HG02852 (cell line): ENCODE data around the gene CC2D1B.
"Not testable (repeated sequence)": the region's sequence is repeated elsewhere in the genome, so short reads cannot be mapped to it uniquely, and the experiment has no call there.

Experiments used
- ATAC-seq: cut with Tn5 transposase; IDR thresholded peaks from one replicate; pipeline ENCODE4 v1.9.1; 2021; ENCODE audit warnings: mild to moderate bottlenecking, moderate library complexity; ENCODE audit not compliant: unreplicated experiment

CC2D1B gene, protein sequence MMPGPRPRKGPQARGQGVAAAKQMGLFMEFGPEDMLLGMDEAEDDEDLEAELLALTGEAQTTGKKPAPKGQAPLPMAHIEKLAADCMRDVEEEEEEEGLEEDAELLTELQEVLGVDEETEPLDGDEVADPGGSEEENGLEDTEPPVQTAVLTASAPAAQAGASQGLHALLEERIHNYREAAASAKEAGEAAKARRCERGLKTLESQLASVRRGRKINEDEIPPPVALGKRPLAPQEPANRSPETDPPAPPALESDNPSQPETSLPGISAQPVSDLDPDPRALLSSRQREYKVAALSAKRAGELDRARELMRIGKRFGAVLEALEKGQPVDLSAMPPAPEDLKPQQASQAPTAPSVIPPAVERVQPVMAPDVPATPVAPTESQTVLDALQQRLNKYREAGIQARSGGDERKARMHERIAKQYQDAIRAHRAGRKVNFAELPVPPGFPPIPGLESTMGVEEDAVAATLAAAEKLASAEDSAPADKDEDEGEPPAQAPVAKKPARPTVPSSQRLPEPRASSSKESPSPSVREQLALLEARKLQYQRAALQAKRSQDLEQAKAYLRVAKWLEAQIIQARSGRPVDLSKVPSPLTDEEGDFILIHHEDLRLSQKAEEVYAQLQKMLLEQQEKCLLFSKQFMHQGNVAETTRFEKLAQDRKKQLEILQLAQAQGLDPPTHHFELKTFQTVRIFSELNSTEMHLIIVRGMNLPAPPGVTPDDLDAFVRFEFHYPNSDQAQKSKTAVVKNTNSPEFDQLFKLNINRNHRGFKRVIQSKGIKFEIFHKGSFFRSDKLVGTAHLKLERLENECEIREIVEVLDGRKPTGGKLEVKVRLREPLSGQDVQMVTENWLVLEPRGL

DNA sequence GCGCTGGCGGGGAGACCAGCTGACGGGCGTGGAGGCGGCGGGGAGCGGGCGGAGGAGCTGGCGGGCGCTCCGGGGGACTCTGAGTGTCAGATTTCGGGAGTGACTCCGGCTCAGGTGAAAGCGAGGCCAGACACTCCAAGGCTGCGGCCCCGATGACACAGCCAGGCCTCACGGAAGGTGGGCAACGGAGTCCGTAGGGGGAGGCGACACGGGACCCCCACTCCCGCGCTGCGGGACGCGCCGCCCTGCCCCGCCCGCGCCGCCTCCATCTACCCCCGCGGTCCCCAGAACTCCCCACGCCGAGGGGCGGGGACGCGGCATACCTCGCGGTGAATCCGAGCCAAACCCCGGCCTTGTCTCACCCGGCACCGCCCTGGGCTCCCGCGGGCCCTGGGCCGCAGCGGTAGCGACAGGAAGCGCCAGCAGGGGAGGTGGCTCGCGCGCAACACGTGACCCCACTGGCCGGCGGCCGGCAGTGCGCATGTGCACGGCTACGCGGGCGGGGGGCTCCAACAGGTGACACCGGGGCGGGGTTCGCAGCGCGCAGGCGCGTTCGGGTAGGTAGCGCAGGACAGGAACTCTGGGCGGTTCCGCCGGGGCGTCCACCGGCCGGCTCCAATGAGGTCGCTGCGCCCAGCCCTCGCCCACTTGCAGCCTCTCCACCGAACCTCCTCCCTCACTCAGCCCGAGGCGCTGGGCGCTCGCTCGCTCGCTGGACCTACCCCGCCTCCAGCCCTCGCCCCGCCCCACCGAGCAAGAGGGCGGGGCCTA is at the start of gene CC2D1B:
Gene CC2D1B (minus strand): TSS at position 460 of the 771 bp plus-strand sequence. CDS start 1,585 bp downstream, outside the sequence.
- peak; percentile 90 for ATAC-seq

DNA sequence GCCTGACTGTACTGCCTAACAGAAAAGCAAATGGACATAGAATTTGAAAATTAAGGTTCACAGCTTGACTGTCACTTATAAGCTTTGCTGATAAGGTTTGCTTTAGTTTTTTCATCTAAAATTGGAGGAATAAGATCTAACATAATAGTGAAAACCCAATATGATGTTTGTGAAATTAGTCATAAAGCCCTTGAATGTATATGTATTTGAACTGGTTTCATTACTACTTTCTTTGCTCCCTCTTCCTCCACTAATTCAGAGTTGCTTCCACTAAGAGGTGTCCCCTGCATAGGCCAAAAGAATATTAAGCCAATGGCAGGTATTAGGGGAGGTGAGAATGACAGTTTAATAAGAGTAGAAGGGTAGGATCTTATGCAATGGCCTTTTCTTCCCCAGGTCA is 48.9 kb upstream of the CC2D1B start:
- no peak for ATAC-seq

DNA sequence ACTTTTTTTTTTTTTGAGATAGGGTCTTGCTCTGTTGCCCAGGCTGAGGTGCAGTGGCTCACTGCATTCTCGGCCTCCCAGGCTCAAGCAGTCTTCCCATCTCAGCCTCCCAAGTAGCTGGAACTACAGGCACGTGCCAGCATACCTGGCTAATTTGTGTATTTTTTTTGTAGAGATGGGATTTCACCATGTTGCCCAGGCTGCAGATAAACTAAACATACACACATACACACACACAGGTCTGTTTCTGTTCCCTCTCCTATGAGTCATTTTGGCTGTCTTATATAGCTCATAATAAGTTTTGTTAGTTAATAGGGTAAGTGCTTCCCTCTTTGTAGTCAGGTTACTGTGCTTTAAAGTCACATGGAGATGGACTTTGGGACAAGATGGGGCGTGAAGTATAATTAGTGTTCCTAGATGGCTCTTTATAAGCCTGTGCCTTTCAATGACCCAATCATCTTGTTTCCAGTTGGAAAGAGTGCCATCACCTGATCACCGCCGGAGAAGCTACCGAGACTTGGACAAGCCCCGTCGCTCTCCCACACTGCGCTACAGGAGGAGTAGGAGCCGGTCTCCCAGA is 47.5 kb upstream of the CC2D1B start:
- no peak for ATAC-seq

DNA sequence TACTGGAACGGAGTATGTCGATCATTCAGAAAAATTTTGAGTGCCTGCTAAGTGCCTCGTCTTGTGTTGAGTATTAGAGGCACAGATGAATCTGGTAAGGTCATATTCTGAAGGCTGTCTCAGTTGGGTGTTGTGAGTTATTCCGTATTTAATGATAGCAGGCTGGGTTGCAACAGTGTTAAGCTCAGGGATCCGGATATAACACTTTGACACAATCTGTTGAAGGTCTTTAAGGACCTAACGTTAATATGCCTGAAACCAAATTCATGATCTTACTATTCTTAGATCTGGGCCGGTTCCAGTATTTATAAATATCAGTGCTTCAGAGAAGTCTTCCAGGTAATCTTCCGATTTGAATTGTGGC is 39.0 kb upstream of the CC2D1B start:
- no peak for ATAC-seq

DNA sequence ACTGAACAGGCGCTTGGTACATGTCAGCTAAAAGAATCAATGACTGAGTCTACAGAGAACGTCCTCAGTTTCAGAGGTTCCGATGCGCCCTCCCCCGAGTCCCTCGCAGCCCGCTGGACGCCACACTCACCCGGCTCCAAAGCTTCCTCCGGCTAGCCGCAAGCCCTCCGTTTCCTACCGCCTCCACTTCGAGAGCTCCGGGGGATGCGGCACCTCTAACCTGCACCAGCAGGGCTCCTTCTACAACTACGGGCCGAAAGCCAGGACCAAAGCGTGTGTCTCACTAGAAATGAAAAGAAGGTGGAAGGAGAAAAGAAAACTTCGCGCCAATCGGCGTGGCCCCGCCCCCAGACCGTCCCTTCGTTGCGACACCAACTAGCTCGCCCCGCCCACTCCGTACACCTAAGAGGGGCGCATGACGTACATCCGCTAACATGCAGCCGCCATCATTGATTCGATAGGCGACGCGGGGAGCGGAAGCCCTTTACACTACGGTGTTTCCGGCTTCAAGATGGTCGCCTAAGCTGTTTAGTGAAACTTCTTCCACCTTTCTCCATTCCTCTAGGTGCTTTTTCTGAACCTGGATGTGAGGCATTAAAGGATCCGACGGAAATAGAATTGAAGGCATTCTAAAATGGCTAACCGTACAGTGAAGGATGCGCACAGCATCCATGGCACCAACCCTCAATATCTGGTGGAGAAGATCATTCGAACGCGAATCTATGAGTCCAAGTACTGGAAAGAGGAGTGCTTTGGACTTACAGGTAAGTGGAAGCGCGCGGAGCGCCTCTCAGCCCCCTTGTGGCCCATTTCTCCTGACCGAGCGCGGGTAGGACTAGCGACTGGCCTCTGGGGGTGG is 38.3 kb upstream of the CC2D1B start, which contains the start of the genes ORC1 and PRPF38A:
Gene ORC1 (minus strand): TSS at position 308 of the 859 bp plus-strand sequence. CDS start 2,200 bp downstream, outside the sequence.
Gene PRPF38A (plus strand): TSS at position 487 of the 859 bp plus-strand sequence. CDS start 148 bp downstream, at position 635.
- peak; percentile 95 for ATAC-seq

DNA sequence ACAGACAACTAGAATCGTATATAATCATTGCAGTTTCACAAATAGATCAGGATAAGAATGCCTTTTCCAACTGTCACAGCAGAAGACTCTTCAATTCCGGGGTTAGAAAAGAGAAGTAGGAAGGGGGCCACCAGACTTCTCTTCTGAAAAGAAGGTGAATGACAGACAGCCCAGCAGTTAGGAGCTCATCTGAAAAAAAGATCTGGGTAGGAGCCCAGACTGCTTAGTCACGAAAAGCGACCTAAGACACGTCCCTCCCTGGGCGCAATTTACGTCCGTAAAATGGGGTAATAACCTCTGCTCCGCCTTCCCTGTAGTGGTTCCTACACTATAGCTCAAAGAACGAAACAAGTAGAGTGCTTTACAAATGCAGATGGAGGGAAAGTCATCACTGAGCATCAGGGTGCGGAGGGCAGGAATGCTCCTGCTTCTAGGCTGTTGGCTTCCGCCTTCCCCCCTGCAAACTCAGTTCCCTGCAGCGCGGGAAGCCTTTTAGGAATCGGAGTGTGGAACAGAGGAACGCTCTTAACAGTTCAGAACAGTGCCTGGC is 37.6 kb upstream of the CC2D1B start:
- ATAC-seq, result peak; percentile 29

DNA sequence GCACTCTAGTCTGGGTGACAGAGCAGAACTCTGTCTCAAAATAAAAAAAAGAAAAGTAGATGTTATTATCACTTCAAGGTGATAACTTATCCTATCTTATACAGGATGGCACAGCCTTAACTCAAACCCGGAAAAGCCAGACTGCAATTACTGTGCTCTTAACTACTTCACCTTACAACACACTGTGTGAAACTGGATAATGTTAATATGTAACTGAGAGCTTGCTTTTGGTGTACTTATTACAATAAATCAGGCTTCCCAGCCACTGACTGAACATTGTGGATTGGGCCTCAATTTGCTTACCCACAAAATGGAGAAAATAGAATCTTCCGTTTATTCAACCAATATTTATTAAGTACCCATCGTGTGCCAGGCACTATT is 36.8 kb upstream of the CC2D1B start:
- no peak for ATAC-seq

DNA sequence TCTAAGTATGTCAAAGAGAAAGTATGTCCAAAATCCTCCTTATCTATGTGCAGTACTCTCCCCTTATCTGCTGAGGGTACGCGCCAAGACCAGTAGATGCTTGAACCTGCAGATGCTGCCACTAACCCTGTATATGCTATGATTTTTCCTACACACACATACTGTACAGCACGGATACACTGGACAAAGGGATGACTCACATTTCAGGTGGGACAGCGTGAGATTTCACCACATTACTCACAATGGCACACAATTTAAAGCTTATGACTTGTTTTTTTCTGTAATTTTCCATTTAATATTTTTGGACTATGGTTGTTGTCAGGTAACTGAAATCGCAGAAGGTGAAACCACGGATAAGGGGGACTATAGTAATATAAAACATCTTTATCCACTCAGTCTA is 34.1 kb upstream of the CC2D1B start:
- ATAC-seq, result no peak

DNA sequence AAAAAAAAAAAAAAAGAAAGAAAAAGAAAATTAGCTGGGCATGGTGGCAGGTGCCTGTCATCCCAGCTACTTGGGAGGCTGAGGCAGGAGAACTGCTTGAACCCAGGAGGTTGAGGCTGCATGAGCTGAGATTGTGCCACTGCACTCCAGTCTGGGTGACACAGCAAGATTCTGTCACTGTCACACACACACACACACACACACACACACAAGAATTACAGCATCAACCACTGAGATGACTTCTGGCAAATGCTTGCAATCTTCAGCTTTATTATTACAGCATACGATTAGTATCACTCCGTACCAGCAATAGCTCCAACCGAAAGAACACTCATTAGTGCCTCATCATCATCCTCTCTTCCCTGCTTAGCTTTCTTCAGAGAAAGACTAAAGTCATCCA is 33.6 kb upstream of the CC2D1B start:
- no peak for ATAC-seq

DNA sequence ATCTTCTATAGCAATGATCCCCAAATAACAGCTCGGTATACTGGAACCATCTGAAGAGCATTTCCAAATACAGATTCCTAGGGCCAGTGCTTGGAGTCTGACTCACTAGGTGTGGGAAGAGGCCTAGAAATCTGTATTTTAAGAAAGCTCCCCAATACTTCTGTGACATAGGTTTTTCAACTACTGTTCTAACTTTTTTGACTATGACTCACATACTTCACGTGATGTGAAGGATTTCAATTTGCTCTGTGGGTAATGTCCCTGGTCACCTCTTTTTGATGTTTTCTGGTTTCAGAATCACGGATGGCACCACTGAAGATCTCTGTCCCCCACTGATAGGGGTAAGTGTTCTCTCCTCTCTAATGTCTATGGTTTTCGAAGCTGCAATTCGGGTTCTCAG is 27.2 kb upstream of the CC2D1B start:
- ATAC-seq, result no peak

DNA sequence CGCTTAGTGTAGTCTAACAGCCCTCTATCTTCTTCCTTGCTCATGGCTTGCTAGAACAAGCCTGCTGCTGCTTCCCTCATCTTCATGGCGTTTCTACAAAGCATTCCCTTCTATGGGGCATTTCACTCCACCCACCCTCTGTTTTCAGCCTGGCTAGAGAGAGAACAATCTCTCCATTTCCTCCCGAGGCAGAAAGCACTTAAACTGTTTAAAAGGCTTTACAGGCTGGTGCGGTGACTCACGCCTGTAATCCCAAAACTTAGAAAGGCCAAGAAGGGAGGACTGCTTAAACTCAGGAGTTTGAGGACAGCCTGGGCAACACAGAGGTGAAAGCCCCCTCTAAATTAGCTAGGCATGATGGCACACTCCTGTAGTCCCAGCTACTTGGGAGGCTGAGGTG is 20.5 kb upstream of the CC2D1B start:
- ATAC-seq, result no peak

DNA sequence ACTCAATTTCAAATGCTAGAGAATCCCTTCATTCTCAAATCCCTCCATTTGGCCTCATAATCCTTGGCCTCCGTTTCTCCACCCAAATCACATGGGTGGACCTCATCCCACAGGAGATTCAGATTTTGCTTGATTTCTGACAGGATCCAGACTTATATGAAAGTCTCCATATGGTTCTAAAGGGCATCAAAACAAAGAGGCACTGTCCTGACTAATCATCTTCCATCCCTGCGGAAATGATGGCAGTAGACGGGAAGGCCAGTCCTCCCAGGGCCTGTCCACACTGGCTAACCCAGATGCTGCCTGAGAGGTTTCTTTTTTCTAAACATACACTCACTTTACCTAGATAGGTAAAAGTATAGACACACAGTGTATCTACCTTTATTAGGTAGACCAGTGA is 19.4 kb upstream of the CC2D1B start:
- no peak for ATAC-seq

DNA sequence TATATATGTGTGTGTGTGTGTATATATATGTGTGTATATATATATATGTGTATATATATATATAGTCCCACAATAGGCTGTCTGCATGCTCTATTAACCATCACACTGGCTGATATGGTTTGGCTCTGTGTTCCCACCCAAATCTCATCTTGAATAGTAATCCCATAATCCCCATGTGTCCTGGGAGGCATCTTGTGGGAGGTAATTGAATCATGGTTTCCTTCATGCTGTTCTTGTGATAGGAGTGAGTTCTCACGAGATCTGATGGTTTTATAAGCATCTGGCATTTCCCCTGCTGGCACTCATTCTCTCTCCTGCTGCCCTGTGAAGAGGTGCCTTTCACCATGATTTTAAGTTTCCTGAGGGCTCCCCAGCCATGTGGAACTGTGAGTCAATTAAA is 3.8 kb upstream of the CC2D1B start:
- ATAC-seq, result not testable (repeated sequence)

DNA sequence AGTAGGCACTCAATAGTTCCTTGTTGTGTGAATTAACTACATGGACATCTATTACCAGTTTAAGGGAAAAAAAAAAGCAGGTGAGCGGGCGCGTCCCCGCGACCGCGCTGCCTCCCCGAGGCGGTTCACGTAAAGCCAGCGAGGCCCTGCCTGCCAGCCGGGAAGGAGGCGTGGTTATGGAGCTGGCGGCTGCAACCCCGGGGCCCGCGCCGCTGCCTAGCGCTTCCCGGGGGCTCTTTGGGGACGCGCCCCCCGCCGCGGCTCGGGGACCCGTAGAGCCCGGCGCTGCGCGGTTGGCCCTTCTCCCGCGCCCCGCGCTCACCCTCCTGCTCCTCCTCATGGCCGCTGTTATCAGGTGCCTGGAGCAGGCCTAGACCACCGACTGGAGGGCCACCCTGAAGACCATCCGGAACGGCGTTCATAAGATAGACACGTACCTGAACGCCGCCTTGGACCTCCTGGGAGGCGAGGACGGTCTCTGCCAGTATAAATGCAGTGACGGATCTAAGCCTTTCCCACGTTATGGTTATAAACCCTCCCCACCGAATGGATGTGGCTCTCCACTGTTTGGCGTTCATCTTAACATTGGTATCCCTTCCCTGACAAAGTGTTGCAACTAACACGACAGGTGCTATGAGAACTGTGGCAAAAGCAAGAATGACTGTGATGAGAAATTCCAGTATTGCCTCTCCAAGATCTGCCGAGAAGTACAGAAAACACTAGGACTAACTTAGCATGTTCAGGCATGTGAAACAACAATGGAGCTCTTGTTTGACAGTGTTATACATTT is 2.6 kb upstream of the CC2D1B start:
- ATAC-seq, result no peak

DNA sequence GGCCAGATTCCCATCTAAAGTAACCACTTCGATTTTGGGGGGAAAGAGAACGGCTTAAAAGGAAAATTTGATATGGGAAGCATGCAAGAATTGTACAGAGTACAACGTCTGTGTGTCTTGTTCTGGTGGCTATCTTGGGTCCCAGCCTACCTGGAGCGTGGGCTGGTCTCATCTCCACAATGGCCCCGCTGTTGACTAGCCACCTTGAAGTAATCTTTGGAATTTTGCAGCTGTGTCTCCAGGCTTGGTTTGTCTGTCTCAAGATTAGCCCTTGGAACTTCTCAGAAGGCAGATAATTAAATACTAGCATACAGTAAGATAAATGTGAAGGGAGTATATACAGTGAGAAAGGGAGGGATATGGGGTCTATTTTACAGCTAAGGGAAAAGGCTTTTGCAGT is 1.3 kb upstream of the CC2D1B start:
- ATAC-seq, result no peak

DNA sequence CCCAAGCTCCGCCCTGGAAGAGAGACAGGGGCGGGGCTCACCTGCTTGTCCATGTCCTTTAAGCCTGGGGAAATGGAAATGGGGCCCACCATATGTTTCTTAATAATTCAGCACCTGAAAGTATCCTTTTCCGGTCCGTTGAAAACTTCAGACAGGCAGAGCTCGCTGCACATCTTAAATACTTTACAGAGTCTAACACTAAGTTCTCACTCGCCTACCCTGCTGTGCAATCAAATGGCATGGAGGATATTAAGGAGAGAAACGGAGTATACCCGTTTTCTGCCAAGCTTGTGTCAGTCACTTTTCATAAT is 467 bp upstream of the CC2D1B start:
- no peak for ATAC-seq

DNA sequence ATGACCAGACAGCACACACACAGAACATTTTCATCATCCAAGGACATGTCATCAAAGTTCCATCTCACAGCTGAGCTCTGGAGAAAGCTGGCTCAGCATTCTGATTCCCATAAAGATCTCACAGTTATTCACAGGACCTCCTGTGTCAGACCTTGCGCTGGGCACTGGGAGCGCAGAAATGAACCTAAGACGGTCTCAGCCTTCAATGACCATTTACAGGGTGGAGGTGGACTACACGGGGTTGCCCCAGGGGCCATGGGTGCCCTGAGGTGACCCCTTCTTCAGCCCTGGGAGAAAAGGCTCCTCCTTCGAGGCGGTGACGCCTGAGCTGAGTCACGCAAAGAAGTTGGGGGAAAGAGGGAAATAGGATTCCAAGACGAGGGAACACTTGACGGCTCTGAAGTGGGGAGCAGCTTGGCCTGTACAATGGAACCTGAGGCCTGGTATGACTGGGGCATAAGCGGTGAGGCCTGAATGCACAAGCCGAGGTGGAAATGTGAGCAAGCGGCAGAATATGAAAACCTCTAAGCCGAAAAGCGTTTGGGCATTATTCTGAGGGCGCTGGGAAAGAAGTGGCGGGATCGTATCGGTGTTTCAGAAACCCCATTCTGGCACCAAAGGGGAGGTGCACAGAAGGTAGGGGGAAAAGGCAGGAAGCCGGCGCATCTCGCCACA is 797 bp downstream of the CC2D1B start:
- no peak for ATAC-seq

DNA sequence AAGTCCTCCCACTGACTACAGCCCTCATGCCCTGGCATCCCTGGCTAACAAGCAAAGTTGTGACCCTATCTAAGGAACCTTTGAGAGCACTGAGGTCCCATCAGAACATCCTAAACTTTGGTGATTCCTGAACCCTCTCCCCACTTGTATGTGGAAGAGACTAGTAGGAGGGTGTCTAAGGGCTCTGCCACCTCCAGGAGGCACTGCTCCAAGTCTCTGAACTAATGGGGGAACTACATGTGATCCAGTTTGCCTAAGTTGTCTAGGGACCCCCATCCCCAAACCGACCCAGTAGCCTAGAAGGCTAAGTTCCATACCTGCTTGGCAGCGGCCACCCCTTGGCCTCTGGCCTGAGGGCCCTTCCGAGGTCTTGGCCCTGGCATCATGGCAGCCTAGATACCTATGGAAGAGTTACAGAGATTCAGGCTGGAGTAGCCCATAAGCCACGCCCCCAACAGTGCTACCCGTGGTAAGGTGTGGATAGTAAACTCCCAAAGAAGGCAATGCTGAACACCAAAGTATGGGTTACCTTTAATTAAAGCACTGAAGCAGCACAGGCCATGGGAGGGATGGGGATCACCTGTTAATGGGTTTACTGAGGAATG is 1.7 kb downstream of the CC2D1B start:
- ATAC-seq, result no peak
